HG02938 (cell line): Measurements from ENCODE around the gene LCE4A.

ENCODE experiments used
- ATAC-seq: cut with Tn5 transposase; IDR thresholded peaks from one replicate; pipeline ENCODE4 v1.9.1; 2021; ENCODE audit warnings: mild to moderate bottlenecking, moderate library complexity; ENCODE audit not compliant: unreplicated experiment

LCE4A gene

DNA sequence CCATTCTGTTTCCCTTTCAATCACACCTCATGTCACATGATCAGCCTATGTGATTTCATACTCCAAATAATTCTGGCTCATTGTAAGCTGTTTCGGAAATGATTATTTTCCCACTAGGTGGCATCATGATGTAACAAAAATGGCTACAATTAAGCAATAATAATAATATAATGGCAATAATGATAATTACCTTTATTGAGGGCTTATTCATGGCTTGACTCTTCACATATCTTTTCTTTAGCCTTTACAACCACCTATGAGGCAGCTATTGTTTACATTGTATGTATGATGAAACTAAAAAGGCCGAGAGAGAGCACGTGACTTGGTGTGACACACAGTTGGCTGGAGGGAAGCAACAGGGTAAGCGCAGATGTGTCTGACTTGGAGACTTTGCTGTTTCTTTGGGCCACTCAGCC lies 37.3 kb downstream of the LCE4A start:
- no peak for ATAC-seq

GRCh38 chr1:152745765-152746444 lies 37.9 kb downstream of the LCE4A start:
- ATAC-seq: no peak

GRCh38 chr1:152747831-152748230 lies 39.9 kb downstream of the LCE4A start:
- ATAC-seq: no peak

DNA sequence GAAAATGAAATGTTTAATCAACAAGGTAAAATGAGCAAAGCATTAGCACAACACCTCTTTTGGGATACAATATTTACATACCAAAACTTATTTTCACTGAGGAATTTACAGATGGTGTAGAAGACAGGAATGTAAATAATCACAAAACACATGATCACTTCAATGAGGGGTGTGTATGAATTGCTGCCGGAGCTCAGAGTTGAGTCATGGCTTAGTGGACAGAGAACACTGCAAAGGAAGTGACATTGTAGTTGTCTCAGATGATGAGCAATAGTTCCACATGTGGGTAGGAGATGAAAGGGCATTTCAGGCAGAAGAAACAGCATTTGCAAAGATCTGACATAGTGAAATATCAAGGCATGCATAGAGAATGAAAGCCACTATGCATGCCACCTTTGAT lies 44.3 kb downstream of the LCE4A start:
- no peak for ATAC-seq

DNA sequence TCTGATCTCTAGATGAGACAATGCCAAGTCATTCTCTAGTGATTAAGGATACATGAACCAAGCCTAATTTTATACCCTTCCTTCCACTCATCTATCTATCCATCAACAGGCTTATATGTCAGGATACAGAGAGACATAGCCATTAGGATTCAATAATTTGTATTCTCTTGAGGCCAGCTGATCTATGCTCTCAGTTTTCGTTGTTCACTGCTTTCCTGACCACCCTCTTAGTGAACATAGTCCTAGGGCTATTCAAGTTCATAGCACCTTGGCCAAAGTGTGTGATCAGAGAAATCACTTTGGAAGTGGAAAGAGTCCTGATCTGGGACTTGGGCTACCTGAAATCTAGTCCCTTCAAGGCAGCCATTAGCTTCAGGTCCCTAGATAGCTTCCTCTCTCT lies 45.6 kb downstream of the LCE4A start:
- no peak for ATAC-seq

DNA sequence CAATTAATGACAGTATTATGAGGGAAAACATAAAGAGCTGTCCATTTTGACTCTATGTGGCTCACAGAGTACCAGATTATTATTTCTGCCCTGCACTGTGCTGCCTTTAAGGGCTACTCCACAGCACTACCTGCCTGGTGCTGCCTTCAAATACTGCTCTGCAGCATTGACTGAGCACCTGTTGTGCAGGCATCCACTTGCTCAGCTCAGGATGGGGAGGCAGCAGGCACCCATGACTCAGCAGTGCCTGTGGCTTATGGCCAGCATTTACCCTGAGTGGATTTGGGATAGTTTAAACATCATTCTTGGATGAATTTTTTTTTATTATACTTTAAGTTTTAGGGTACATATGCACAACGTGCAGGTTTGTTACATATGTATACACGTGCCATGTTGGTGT lies 48.9 kb downstream of the LCE4A start:
- ATAC-seq: no peak

DNA sequence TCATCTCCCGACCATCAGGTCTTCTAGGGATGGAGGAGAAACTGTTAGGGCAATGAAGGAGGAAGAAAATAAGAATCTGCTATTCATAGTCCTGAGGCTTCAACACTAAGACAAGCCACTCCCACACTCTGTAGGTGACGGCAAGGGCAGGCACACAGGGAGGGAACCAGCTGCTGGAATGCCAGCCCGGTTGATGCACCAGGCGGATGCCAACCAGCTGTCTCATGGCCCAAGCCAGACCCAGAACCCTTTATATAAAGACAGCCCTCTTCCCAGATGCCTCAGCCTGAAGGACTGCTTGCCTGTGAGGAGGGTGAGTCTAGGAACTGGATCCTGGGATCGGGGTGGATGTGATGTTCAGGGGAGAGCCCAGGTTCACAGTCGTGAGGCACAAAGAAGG lies 49.8 kb downstream of the LCE4A start, which contains the start of gene KPRP:
Gene KPRP (plus strand): TSS at position 279 of the 400 bp plus-strand sequence. CDS start 1,564 bp downstream, outside the sequence.
- no peak for ATAC-seq

DNA sequence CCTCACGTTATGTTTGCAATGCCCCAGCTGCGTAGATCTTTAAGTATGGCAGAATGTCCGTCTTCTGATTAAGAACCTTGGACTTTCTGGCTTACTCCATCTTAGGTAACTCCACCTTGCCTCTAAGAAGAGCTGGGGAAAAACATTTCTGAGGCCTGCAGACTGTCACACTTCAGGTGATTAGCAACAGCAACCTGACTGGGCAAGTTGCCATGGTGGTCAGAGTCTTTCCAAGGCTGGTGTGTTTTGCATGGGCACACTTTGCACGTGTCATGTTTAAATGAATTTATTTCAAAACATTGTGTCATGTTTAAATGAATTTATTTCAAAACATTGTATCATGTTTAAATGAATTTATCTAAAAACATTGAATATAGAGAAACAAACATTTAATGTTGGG lies 50.7 kb downstream of the LCE4A start:
- ATAC-seq: no peak
